GM20431 (cell line): ENCODE results near the gene RASGRF2.

Experiments used
- in situ Hi-C: fragments of 300-500 bp; cut with MseI, MboI; formaldehyde crosslinking; loops from one replicate; pipeline ENCODE4 v1.15.0; 2020; ENCODE audit warnings: low sequenced_read_pairs; ENCODE audit not compliant: unreplicated experiment

RASGRF2 gene

GRCh38 chr5:81066102-81066501, 105.9 kb downstream of the RASGRF2 start:
- in situ Hi-C loops, result no loop called here

GRCh38 chr5:81067406-81067805, 107.2 kb downstream of the RASGRF2 start:
- in situ Hi-C loops, result no loop called here

- in situ Hi-C loops, result no loop called here
Measured at GRCh38 chr5:81068063-81068462, 107.9 kb downstream of the RASGRF2 start.

- in situ Hi-C loops, result no loop called here
Measured at GRCh38 chr5:81068635-81069034, 108.5 kb downstream of the RASGRF2 start.

- in situ Hi-C loops, result no loop called here
Measured at GRCh38 chr5:81069990-81070389, 109.8 kb downstream of the RASGRF2 start.

GRCh38 chr5:81070571-81071255, 110.5 kb downstream of the RASGRF2 start:
- in situ Hi-C loops, result no loop called here

- in situ Hi-C loops, result no loop called here
Measured at GRCh38 chr5:81075041-81075440, 114.9 kb downstream of the RASGRF2 start.

GRCh38 chr5:81077105-81077504, 116.9 kb downstream of the RASGRF2 start:
- in situ Hi-C loops, result no loop called here

GRCh38 chr5:81078930-81079329, 118.8 kb downstream of the RASGRF2 start:
- in situ Hi-C loops, result no loop called here

GRCh38 chr5:81080809-81081460, 120.8 kb downstream of the RASGRF2 start:
- in situ Hi-C loops, result no loop called here

- in situ Hi-C loops, result no loop called here
Measured at GRCh38 chr5:81081461-81081835, 121.3 kb downstream of the RASGRF2 start.

GRCh38 chr5:81086881-81087281, 126.7 kb downstream of the RASGRF2 start:
- in situ Hi-C loops, result no loop called here

GRCh38 chr5:81091199-81091598, 131.0 kb downstream of the RASGRF2 start:
- in situ Hi-C loops, result no loop called here

- in situ Hi-C loops, result no loop called here
Measured at GRCh38 chr5:81093536-81094196, 133.5 kb downstream of the RASGRF2 start.

GRCh38 chr5:81095835-81096234, 135.7 kb downstream of the RASGRF2 start:
- in situ Hi-C loops, result no loop called here

- in situ Hi-C loops, result no loop called here
Measured at GRCh38 chr5:81097713-81098112, 137.6 kb downstream of the RASGRF2 start.

- in situ Hi-C loops, result no loop called here
Measured at GRCh38 chr5:81105261-81105877, 145.2 kb downstream of the RASGRF2 start.

GRCh38 chr5:81115261-81115660, 155.1 kb downstream of the RASGRF2 start:
- in situ Hi-C loops, result no loop called here

- in situ Hi-C loops, result no loop called here
Measured at GRCh38 chr5:81117566-81117965, 157.4 kb downstream of the RASGRF2 start.

- in situ Hi-C loops, result no loop called here
Measured at GRCh38 chr5:81121273-81121672, 161.1 kb downstream of the RASGRF2 start.
